ENCODE measurements around the gene AQP2.

AQP2 gene

GRCh38 chr12:49990273-49990672, 39.7 kb downstream of the AQP2 start:
- H3K4me3 ChIP-seq (ENCODE audit: low read depth, low read length): no peak overlapping the region
- DNase-seq (ENCODE audit: low read depth): peak; percentile 64
- no peak for TF ChIP-seq CTCF (conservative IDR thresholded peaks at IDR 0.05; ENCODE audit: low read depth, low read length)

GRCh38 chr12:49998453-49998852, 47.9 kb downstream of the AQP2 start:
- no peak for TF ChIP-seq CTCF (conservative IDR thresholded peaks at IDR 0.05; ENCODE audit: low read depth, low read length)
- DNase-seq (ENCODE audit: low read depth): no peak
- no peak overlapping the region for H3K4me3 ChIP-seq (ENCODE audit: low read depth, low read length)

- H3K4me3 ChIP-seq (ENCODE audit: low read depth, low read length): no peak overlapping the region
- no peak for TF ChIP-seq CTCF (conservative IDR thresholded peaks at IDR 0.05; ENCODE audit: low read depth, low read length)
- peak; percentile 17 for DNase-seq (ENCODE audit: low read depth)
Observed at GRCh38 chr12:50003595-50003994, 53.1 kb downstream of the AQP2 start.

- no peak for TF ChIP-seq CTCF (conservative IDR thresholded peaks at IDR 0.05; ENCODE audit: low read depth, low read length)
- no peak overlapping the region for H3K4me3 ChIP-seq (ENCODE audit: low read depth, low read length)
- DNase-seq (ENCODE audit: low read depth): no peak
Observed at GRCh38 chr12:50004696-50005095, 54.2 kb downstream of the AQP2 start.

GRCh38 chr12:50005175-50005574, 54.6 kb downstream of the AQP2 start:
- no peak for TF ChIP-seq CTCF (conservative IDR thresholded peaks at IDR 0.05; ENCODE audit: low read depth, low read length)
- H3K4me3 ChIP-seq (ENCODE audit: low read depth, low read length): no peak overlapping the region

GRCh38 chr12:50006280-50006679, 55.7 kb downstream of the AQP2 start:
- no peak for TF ChIP-seq CTCF (conservative IDR thresholded peaks at IDR 0.05; ENCODE audit: low read depth, low read length)
- DNase-seq (ENCODE audit: low read depth): no peak
- H3K4me3 ChIP-seq (ENCODE audit: low read depth, low read length): no peak overlapping the region

More at GRCh38 chr12:50005175-50005574, 54.6 kb downstream of the AQP2 start:
- DNase-seq (ENCODE audit: low read depth): no peak

GRCh38 chr12:50006754-50007442, 56.4 kb downstream of the AQP2 start:
- H3K4me3 ChIP-seq (ENCODE audit: low read depth, low read length): no peak overlapping the region
- TF ChIP-seq CTCF (conservative IDR thresholded peaks at IDR 0.05; ENCODE audit: low read depth, low read length): no peak
- peak; percentile 14 for DNase-seq (ENCODE audit: low read depth)

All from choroid plexus epithelial cell (primary cell).